ENCODE results near the gene PNPLA6.

- TF ChIP-seq EZH2phosphoT487 (IDR thresholded peaks at IDR 0.05; ENCODE audit: insufficient read depth, low read depth) (no peak), EZH2 (IDR thresholded peaks at IDR 0.05; ENCODE audit: insufficient read depth, poor library complexity, severe bottlenecking) (no peak)
Measured at GRCh38 chr19:7492558-7492957, 43.0 kb upstream of the PNPLA6 start.

Measured in GM23248 (cell line).